Measurements from ENCODE around the gene NAT9.

The NAT9 gene

DNA sequence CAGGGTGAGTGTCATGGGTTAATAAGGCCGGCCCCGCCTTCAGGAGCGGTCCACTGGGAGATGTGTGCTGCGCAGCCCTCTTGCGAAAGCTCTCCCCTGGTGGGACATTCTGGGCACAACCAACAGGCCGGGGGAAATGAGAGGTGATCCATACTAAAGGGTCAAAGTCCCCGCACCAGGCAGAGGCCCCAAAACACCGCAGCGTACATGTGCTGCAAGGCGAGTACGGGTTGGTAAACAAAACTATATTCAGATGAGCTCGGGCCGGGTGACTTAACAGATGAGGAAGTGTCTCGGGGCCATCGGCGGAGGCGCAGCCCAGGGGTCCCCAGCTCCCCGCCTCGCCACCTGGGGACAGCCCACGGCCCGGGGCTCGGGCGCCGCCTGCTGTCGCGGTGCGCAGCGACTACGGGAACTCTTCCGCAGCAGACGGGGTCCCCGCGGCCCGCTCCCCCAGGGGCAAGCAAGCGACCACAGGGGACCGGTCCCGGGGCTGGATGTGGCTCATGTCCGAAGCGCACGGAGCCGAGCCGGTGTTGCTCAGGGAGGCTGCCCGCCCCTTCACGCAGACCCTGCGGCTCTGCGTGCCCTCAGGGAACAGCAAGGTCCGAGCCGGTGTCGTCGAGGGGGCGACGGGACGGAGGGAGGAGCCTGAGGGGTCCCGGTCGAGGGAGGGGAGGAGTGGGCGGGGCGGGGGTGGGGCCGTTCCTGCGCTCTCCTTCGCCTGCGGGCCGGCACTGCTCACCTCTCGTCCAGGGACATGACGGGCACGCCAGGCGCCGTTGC, 39.4 kb downstream of the NAT9 start, which contains the start of gene RAB37:
RAB37 (plus strand) TSS at position 744 of the 786 bp plus-strand sequence; CDS start at position 761, 17 bp downstream.
- Histone ChIP-seq H3K9me3 (ENCODE audit: low read length) (no peaks in the 10 kb centered on the region), H3K9me2 (ENCODE audit: low read depth, low read length) (no peaks in the 10 kb centered on the region), H3K4me3 (ENCODE audit: low read depth, low read length, poor library complexity, severe bottlenecking) (peak within 1 kb of the TSS; percentile 42), H3K4me2 (ENCODE audit: low read length) (peak within 1 kb of the TSS; percentile 59), H3K79me2 (ENCODE audit: insufficient read depth, low read length) (no peaks in the 10 kb centered on the region), H3F3A (ENCODE audit: insufficient read depth, low read length) (no peaks in the 10 kb centered on the region), H3K4me1 (ENCODE audit: insufficient read depth, low read length, severe bottlenecking) (peaks cover 25% of the 10 kb centered on the region), H3K36me3 (ENCODE audit: insufficient read depth, low read length) (no peaks in the 10 kb centered on the region), H4K20me1 (ENCODE audit: insufficient read depth, low read length) (no peaks in the 10 kb centered on the region), H2AFZ (ENCODE audit: low read length) (no peak within 1 kb of the TSS), H3K27ac (ENCODE audit: low read depth, low read length, poor library complexity, severe bottlenecking) (no peak within 1 kb of the TSS), H3K9ac (ENCODE audit: low read length) (no peak within 1 kb of the TSS), H3K27me3 (ENCODE audit: insufficient read depth, low read length) (no peaks in the 10 kb centered on the region; the same call in 1 of the 2 replicates)
- TF ChIP-seq, protein P1, sequence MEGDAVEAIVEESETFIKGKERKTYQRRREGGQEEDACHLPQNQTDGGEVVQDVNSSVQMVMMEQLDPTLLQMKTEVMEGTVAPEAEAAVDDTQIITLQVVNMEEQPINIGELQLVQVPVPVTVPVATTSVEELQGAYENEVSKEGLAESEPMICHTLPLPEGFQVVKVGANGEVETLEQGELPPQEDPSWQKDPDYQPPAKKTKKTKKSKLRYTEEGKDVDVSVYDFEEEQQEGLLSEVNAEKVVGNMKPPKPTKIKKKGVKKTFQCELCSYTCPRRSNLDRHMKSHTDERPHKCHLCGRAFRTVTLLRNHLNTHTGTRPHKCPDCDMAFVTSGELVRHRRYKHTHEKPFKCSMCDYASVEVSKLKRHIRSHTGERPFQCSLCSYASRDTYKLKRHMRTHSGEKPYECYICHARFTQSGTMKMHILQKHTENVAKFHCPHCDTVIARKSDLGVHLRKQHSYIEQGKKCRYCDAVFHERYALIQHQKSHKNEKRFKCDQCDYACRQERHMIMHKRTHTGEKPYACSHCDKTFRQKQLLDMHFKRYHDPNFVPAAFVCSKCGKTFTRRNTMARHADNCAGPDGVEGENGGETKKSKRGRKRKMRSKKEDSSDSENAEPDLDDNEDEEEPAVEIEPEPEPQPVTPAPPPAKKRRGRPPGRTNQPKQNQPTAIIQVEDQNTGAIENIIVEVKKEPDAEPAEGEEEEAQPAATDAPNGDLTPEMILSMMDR (IDR thresholded peaks at IDR 0.05; ENCODE audit: low read length), result peak; percentile 59
- no peak for TF ChIP-seq EZH2 (IDR thresholded peaks at IDR 0.05; ENCODE audit: borderline replicate concordance, low read length)

DNA sequence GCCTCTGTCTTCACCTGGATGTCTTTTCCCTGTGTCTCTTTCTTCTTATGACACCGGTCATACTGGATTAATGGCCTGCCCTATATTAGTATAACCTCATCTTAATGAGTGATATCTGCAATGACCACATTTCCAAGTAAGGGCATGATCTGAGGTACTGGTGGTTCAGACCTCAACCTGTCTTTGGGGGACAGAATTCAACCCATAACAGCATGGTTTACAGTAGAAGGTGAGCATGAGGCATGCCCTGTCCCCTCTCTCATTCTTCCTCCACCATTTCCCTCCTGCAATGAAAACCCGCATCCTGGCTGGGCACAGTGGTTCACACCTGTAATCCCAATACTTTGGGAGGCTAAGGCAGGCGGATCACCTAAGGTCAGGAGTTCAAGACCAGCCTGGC, 41.9 kb downstream of the NAT9 start:
- Histone ChIP-seq H3K36me3 (ENCODE audit: insufficient read depth, low read length) (no peaks in the 10 kb centered on the region), H3K4me3 (ENCODE audit: low read depth, low read length, poor library complexity, severe bottlenecking) (no peak overlapping the region), H3K4me2 (ENCODE audit: low read length) (no peak overlapping the region), H3F3A (ENCODE audit: insufficient read depth, low read length) (no peaks in the 10 kb centered on the region), H2AFZ (ENCODE audit: low read length) (no peak overlapping the region), H3K9me3 (ENCODE audit: low read length) (no peaks in the 10 kb centered on the region), H3K9me2 (ENCODE audit: low read depth, low read length) (no peaks in the 10 kb centered on the region), H3K4me1 (ENCODE audit: insufficient read depth, low read length, severe bottlenecking) (peaks cover 25% of the 10 kb centered on the region), H3K9ac (ENCODE audit: low read length) (no peak overlapping the region), H3K79me2 (ENCODE audit: insufficient read depth, low read length) (no peaks in the 10 kb centered on the region), H4K20me1 (ENCODE audit: insufficient read depth, low read length) (no peaks in the 10 kb centered on the region), H3K27me3 (ENCODE audit: insufficient read depth, low read length) (no peaks in the 10 kb centered on the region; the same call in 1 of the 2 replicates), H3K27ac (ENCODE audit: low read depth, low read length, poor library complexity, severe bottlenecking) (no peak overlapping the region)
- TF ChIP-seq, protein P1 (IDR thresholded peaks at IDR 0.05; ENCODE audit: low read length), result no peak
- TF ChIP-seq EZH2 (IDR thresholded peaks at IDR 0.05; ENCODE audit: borderline replicate concordance, low read length), result no peak

DNA sequence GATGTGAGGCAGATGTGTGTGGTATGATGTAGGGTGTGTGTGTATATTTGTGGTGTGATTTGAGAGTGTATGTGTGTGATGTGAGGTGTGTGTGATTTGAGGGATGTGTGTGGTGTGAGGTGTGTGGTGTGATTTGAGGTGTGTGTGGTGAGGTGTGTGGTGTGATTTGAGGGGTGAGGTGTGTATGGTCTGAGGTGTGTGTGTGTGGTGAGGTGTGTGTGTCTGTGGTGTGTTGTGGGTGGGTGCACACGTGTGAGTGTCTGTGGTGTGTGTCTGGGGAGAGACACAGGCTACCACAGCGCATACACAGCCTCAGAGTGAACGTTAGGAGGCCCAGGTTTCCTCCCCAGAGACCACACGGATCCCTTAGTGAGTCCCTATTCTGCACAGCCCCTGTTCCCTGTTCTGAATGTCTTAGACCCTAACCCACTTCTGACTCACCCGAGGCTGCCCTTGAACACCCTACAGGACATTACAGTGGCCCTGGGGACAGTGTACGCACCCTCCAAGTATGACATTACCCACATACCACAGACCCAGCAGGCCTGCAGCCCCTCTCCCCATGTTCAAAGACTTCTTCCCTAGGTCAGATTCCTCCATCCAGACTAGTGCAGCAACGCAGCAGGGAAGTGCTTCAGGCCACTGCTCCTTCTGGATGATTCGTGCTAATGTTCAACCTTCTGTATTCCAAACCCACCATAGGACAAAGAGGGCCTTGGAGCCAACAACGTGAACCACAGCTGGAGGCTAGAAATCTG, 42.6 kb downstream of the NAT9 start:
- Histone ChIP-seq H3K36me3 (ENCODE audit: insufficient read depth, low read length) (no peaks in the 10 kb centered on the region), H3K27ac (ENCODE audit: low read depth, low read length, poor library complexity, severe bottlenecking) (no peak overlapping the region), H3K27me3 (ENCODE audit: insufficient read depth, low read length) (no peaks in the 10 kb centered on the region; the same call in 1 of the 2 replicates), H3K9me2 (ENCODE audit: low read depth, low read length) (no peaks in the 10 kb centered on the region), H4K20me1 (ENCODE audit: insufficient read depth, low read length) (no peaks in the 10 kb centered on the region), H3K79me2 (ENCODE audit: insufficient read depth, low read length) (no peaks in the 10 kb centered on the region), H3K4me2 (ENCODE audit: low read length) (no peak overlapping the region), H3K9me3 (ENCODE audit: low read length) (no peaks in the 10 kb centered on the region), H3K4me3 (ENCODE audit: low read depth, low read length, poor library complexity, severe bottlenecking) (no peak overlapping the region), H3K4me1 (ENCODE audit: insufficient read depth, low read length, severe bottlenecking) (peaks cover 23% of the 10 kb centered on the region), H3F3A (ENCODE audit: insufficient read depth, low read length) (peaks cover 3% of the 10 kb centered on the region; the same call in 1 of the 2 replicates), H3K9ac (ENCODE audit: low read length) (no peak overlapping the region), H2AFZ (ENCODE audit: low read length) (no peak overlapping the region)
- no peak for TF ChIP-seq EZH2 (IDR thresholded peaks at IDR 0.05; ENCODE audit: borderline replicate concordance, low read length)
- TF ChIP-seq, protein P1 (IDR thresholded peaks at IDR 0.05; ENCODE audit: low read length), result no peak

Measured in OCI-LY1 (cell line).